Pancreas (tissue), 10 donors: ENCODE results near the gene FUOM. TPM values are rescaled to one million over a fixed set of nuclear protein-coding genes. Genes with fewer than 3 reads are reported as not detected.

Experiments
- ATAC-seq, 4 donors: fragments of 200-7000 bp; cut with Tn5 transposase; one replicate each; pipeline versions ENCODE4 v1.8.0 to v1.9.1; 2020; ENCODE audit warnings: mild to moderate bottlenecking in 4 of 4, moderate library complexity in 4 of 4
- DNase-seq, 6 donors: peaks; one replicate each; pipeline ENCODE4 v3.0.0-alpha.2; 2020
- FAIRE-seq: peaks from 2 replicates; lab custom pipeline; 2012; peaks lifted over from hg19 to GRCh38; lab: Jason Lieb, UNC
- H3K27ac ChIP-seq, 4 donors: fragments of 200-600 bp; sonication (generic); 1 replicate in 3 of 4; 2 replicates in 1 of 4; pipeline versions ENCODE4 v1.5.0 to v1.8.0; 2020
- H3K27me3 ChIP-seq, 4 donors: fragments of 200-600 bp; one replicate each; pipeline ENCODE4 v1.8.0; 2021
- H3K36me3 ChIP-seq, 3 donors: fragments of 200-600 bp; sonication (generic) in 1 of 3; one replicate each; pipeline versions ENCODE4 v1.5.0 to v1.8.0; 2020 to 2021
- H3K4me1 ChIP-seq, 3 donors: fragments of 200-600 bp; one replicate each; pipeline ENCODE4 v1.8.0; 2021
- H3K4me3 ChIP-seq, 4 donors: fragments of 200-600 bp; sonication (generic) in 2 of 4; one replicate each; pipeline versions ENCODE4 v1.5.0 to v1.8.0; 2020 to 2021
- H3K9me3 ChIP-seq, 4 donors: fragments of 200-600 bp; one replicate each; pipeline ENCODE4 v1.8.0; 2021
- CTCF ChIP-seq, 4 donors: fragments of 200-600 bp; sonication (generic) in 3 of 4; IDR thresholded peaks; one replicate each; pipeline versions ENCODE4 v1.5.0 to v1.8.0; 2021; ENCODE audit warnings: antibody characterized with exemption in 4 of 4
- WGBS, 2 donors: extraction: QIAGEN DNeasy Blood & Tissue Kit; methylation state at CpG; one replicate each; pipeline ENCODE4 v1.1.7; 2013; 5-methylcytosine and 5-hydroxymethylcytosine counted together
- intact Hi-C, 3 donors: fragments of 100-400 bp; cut with DNase I; formaldehyde crosslinking; loops; one replicate each; pipeline versions ENCODE4 v1.11.1 to v1.14.2; 2022
- polyA plus RNA-seq, 2 donors: library from polyadenylated mRNA; stranded (reverse); fragments of 200-250 nt; gene quantifications; one replicate each; pipeline ENCODE4 v1.2.3, GENCODE V29; 2013
- total RNA-seq, 6 donors: library from RNA; stranded (reverse); fragmentation: NEBNext Ultra II Directional in 4 of 6; extraction: Animal tissue kit (Norgen Biotek cat#: 25700) in 4 of 6; gene quantifications; one replicate each; pipeline versions ENCODE4 v1.2.1 to v1.2.4, GENCODE V29; 2021 to 2023
- donor health status: healthy with polysubstance abuse.
- donor health status: DM: no; HTN: no; CAD: no; lungs with moderate emphysema.
- donor health status: DM: no; HTN: no; CAD: no.
- donor health status: control.
- donor health status: control.
- donor health status: Bipolar disorder and iron deficiency.
- donor health status: DM: yes; HTN: yes; CAD: no.
- donor health status: DM: no; HTN: no; CAD: no.
- donor health status: DM: no; HTN: no; CAD: no.
- donor health status: DM: yes; HTN: yes; CAD: no.

Gene FUOM
- total and polyA plus RNA-seq, 8 donors, result 6.3 to 19.2 (median 10.3) TPM

DNA sequence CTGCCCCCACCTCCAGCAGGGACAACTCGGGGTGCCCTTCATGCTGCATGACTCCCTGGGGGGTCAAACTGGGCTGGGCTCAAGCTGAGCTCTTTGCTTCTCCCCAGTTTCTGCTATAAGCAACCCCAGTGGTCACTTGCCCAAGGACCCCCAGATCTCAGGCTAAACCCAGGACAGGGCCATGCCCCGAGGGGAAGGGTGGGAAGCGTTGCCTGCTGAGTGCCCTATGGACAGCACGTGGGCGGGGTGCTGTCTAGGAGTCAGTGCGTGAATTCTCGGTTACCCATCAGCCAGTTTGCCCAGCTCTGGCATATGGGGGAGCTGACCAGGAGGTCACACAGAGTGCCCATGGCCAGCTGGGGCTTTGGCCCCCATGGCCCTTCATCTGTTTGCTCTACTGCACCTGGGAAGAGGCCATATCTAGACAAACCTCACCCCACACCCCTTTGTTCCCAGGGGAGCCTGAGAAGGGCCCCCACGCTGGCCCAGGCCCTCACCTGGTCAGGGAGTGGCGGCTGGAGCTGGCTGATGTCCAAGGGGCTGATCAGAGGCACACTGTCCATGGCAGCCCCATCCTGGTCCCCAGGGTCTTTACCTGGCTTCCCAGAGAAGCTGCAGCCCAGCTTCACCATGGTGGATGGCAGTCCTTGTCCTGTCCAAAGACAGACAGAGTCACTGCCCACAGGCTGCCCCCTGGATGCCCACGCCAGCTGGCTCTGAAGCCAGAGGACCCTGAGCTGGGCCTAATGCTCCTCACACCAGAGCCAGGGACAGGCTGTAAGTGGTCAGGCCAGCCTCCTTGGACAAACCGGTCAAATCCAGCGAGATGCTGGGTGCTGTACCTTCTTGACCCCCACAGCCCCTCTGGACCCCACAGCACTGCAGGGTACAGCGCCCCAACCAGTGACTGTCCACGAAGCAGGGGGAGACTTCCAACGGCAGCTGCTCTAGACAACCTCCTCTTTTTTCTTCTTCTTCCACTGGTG is 29.2 kb downstream of the FUOM start:
- H3K4me1 ChIP-seq, result peaks cover 0 to 8% (median 7%) of the 10 kb centered on the region in 3 donors
- no peaks in the 10 kb centered on the region for H3K36me3 ChIP-seq
- intact Hi-C loops, result no loop called here
- no peaks in the 10 kb centered on the region for H3K9me3 ChIP-seq
- H3K27ac ChIP-seq, result no peak overlapping the region
- no peak for ATAC-seq
- DNase-seq, result peak in 3 of 6 donors; percentile 19 to 56 (median 54)
- H3K4me3 ChIP-seq, result no peak overlapping the region
- TF ChIP-seq CTCF (IDR thresholded peaks at IDR 0.05), result no peak
- no peak for FAIRE-seq
- WGBS, 2 donors, result 62 to 64% methylated on average over 15 of the region's 15 CpGs
- peaks cover 0 to 24% (median 15%) of the 10 kb centered on the region in 4 donors for H3K27me3 ChIP-seq

GRCh38 chr10:133327651-133328357 is 30.0 kb downstream of the FUOM start:
- Histone ChIP-seq H3K36me3 (no peaks in the 10 kb centered on the region), H3K27me3 (peaks cover 0 to 24% (median 15%) of the 10 kb centered on the region in 4 donors), H3K9me3 (no peaks in the 10 kb centered on the region), H3K4me1 (peaks cover 0 to 8% (median 7%) of the 10 kb centered on the region in 3 donors), H3K4me3 (no peak overlapping the region), H3K27ac (no peak overlapping the region)
- 33 to 39% methylated on average over 12 of the region's 12 CpGs for whole genome bisulfite sequencing, 2 donors
- peak in 3 of 6 donors; percentile 21 to 53 (median 47) for DNase-seq
- no peak for FAIRE-seq
- intact Hi-C loops, result no loop called here
- ATAC-seq, result no peak
- no peak for TF ChIP-seq CTCF (IDR thresholded peaks at IDR 0.05)

DNA sequence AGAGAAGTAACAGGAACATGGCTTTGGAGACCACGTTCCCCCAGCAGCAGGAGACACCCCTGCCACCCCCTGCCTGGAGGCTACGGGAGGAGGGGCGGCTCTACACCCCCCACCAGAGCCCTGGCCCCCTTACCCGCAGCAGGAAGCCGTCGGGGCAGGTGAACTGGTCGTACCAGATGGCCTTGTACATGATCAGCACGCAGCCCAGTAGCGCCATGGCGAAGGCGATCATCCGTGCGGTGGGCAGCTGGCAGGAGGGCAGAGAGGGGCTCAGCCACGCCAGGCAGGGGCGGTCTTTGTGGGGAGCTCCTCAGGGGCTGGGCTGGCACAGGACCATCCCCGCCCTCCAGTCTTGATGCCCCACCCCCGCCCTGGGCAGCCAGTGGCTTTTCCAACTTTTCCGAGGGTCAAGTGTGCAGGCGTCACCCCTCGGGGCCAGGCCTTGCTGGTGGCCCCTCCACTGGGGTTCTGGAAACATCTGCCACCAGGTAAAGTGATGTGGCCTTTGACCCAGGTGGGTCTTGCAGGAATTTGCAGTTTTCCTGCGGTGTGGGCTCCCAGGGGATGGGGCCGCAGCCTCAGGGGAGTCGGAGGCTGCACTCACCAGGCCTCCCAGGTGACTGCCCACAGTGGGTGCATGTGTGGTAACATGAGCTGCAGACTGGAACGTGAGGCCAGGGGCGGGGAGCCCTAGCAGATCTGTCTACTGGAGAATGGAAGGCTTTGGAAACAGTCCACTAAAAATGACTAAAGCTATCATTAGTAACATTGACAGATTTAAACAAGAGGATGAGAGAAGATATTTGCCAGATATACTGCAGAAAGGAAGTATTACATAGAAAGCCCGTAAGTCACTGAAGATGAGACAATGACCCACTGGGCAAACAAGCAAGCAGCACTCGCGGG is 30.8 kb downstream of the FUOM start:
- peak in 3 of 6 donors; percentile 9 to 81 (median 50) for DNase-seq
- Histone ChIP-seq H3K27ac (no peak overlapping the region), H3K4me3 (no peak overlapping the region), H3K4me1 (peaks cover 0 to 8% (median 7%) of the 10 kb centered on the region in 3 donors), H3K27me3 (peaks cover 0 to 24% (median 15%) of the 10 kb centered on the region in 4 donors), H3K36me3 (no peaks in the 10 kb centered on the region), H3K9me3 (no peaks in the 10 kb centered on the region)
- WGBS, 2 donors, result 23 to 28% methylated on average over 27 to 28 of the region's 28 CpGs
- no peak for FAIRE-seq
- TF ChIP-seq CTCF (IDR thresholded peaks at IDR 0.05), result no peak
- intact Hi-C loops, result no loop called here
- no peak for ATAC-seq

DNA sequence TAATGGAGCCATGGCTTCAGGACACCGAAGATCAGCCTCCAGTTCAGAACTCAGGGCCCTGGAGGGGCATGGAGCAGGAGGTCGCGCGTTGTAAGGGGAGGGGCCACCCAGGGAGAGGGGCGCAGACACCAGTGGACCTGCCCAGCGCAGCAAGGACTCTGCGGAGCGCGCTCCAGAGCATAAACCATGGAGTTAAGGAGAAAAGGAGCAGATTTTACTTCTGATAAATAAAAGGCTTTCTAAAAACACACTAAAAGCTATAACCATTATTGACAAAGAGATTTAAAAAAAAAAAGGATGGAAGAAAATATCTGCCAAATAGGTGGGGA is 31.6 kb downstream of the FUOM start:
- intact Hi-C loops, result no loop called here
- 40 to 45% methylated on average over 9 of the region's 9 CpGs for WGBS, 2 donors
- no peak for FAIRE-seq
- H3K9me3 ChIP-seq, result no peaks in the 10 kb centered on the region
- no peak for TF ChIP-seq CTCF (IDR thresholded peaks at IDR 0.05)
- H3K27me3 ChIP-seq, result peaks cover 0 to 24% (median 15%) of the 10 kb centered on the region in 4 donors
- DNase-seq, result no peak
- peaks cover 0 to 8% (median 7%) of the 10 kb centered on the region in 3 donors for H3K4me1 ChIP-seq
- peak overlapping the region in 2 of 4 donors; percentile 43 to 44 for H3K4me3 ChIP-seq
- H3K27ac ChIP-seq, result no peak overlapping the region
- no peaks in the 10 kb centered on the region for H3K36me3 ChIP-seq
- no peak for ATAC-seq
